ENCODE results near the gene SLC9A3. TPM values are rescaled to one million over a fixed set of nuclear protein-coding genes. Genes with fewer than 3 reads are reported as not detected.

The SLC9A3 gene
- total RNA-seq, 1 donor from 2014 or later: 9.9 TPM

GRCh38 chr5:423626-424261 lies 100.5 kb downstream of the SLC9A3 start:
- intact Hi-C loops (cut with DNase I): no loop called here
- Histone ChIP-seq H3K4me3 (no peak overlapping the region), H3K9me3 (no peaks in the 10 kb centered on the region), H3K36me3 (no peaks in the 10 kb centered on the region), H3K4me1 (no peaks in the 10 kb centered on the region), H3K27me3 (no peaks in the 10 kb centered on the region), H3K27ac (no peak overlapping the region)
- peak in 1 of 2 donors; percentile 40 for DNase-seq (ENCODE audit: low spot score in 2 of 2)
- TF ChIP-seq CTCF (IDR thresholded peaks at IDR 0.05): no peak

DNA sequence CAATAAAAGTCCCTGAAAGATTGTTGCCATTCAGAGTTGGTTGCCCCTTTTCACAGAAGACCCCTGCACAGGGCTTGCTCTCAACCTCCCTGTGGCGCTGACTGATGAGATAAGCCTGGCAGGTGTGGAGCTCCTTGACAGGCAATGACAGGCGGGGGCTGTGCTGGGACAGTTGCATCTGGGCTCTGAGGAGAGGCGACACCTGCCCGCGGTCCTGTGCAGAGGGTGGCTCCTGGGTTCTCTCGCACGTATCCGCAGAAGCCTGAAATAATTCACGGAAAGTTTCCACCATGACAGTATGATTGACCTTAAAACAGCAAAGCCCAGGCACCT lies 101.0 kb downstream of the SLC9A3 start:
- no peak overlapping the region for H3K27ac ChIP-seq
- no peaks in the 10 kb centered on the region for H3K4me1 ChIP-seq
- intact Hi-C loops (cut with DNase I): no loop called here
- H3K36me3 ChIP-seq: no peaks in the 10 kb centered on the region
- TF ChIP-seq CTCF (IDR thresholded peaks at IDR 0.05): no peak
- H3K9me3 ChIP-seq: no peaks in the 10 kb centered on the region
- H3K4me3 ChIP-seq: no peak overlapping the region
- no peak for DNase-seq (ENCODE audit: low spot score in 2 of 2)
- no peaks in the 10 kb centered on the region for H3K27me3 ChIP-seq

- no peak for TF ChIP-seq CTCF (IDR thresholded peaks at IDR 0.05)
- Histone ChIP-seq H3K9me3 (no peaks in the 10 kb centered on the region), H3K27me3 (no peaks in the 10 kb centered on the region), H3K4me1 (no peaks in the 10 kb centered on the region), H3K36me3 (no peaks in the 10 kb centered on the region), H3K27ac (no peak overlapping the region), H3K4me3 (no peak overlapping the region)
- peak in 1 of 2 donors; percentile 44 for DNase-seq (ENCODE audit: low spot score in 2 of 2)
- intact Hi-C loops (cut with DNase I): no loop called here
These were observed 101.7 kb downstream of the SLC9A3 start for GRCh38 chr5:422323-423232.

DNA sequence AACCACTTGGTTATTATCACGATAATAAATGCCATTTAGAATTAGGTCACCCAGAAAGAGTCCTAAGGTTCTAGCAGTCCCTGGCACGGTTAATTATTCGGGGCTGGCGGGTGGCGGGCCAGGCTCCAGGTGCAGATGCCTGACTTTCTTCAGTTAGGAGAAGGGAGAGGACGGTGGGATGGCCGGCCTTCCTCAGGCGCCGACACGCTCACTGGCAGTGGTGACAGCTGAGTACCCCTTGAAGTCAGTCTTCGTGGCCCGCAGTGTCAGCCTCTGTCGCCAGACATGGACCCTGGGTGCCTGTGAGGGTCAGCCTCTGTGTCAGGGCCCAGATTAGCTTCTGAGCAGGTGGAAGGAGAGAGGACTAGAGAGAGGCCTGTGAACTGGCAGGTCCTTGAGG lies 102.3 kb downstream of the SLC9A3 start:
- Histone ChIP-seq H3K27ac (no peak overlapping the region), H3K9me3 (no peaks in the 10 kb centered on the region), H3K4me1 (no peaks in the 10 kb centered on the region), H3K4me3 (no peak overlapping the region), H3K36me3 (no peaks in the 10 kb centered on the region), H3K27me3 (no peaks in the 10 kb centered on the region)
- intact Hi-C loops (cut with DNase I): no loop called here
- DNase-seq (ENCODE audit: low spot score in 2 of 2): peak in 1 of 2 donors; percentile 47
- no peak for TF ChIP-seq CTCF (IDR thresholded peaks at IDR 0.05)

DNA sequence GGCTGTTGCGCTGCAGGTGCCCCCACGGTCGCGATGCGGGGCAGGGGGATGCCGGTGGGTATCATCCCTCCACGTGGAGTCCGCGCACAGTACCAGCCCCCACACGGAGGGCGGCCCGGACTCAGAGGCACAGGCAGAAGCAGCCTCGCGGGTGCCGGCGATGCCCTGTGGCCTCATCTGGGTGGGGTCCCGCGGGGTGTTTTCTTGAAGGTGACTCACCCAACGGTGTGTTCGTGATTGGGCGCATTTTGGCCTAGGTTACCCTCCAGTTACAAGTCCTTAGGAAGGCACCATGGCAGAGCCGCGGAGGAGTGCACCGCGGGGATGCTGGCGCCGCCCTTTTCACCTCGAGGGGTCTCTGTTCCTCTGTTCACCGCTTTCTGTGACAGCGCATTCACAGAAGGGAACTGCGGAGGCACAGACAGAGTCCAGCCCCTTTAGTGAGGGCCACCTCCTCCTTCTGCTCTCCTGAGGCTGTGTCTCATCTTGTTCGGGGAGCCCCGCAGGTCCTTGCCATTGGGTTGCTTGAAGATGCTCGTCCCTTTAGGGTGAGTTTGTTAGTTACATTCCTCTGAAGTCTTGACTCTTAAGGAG lies 102.9 kb downstream of the SLC9A3 start:
- intact Hi-C loops (cut with DNase I): no loop called here
- H3K27ac ChIP-seq: no peak overlapping the region
- H3K36me3 ChIP-seq: no peaks in the 10 kb centered on the region
- no peak for TF ChIP-seq CTCF (IDR thresholded peaks at IDR 0.05)
- H3K9me3 ChIP-seq: no peaks in the 10 kb centered on the region
- no peak overlapping the region for H3K4me3 ChIP-seq
- H3K4me1 ChIP-seq: no peaks in the 10 kb centered on the region
- no peaks in the 10 kb centered on the region for H3K27me3 ChIP-seq
- DNase-seq (ENCODE audit: low spot score in 2 of 2): peak in 1 of 2 donors; percentile 56
